HG02943 (cell line): Measurements from ENCODE around the gene FNDC3B.
"Not testable (repeated sequence)": the region's sequence is repeated elsewhere in the genome, so short reads cannot be mapped to it uniquely, and the experiment has no call there.

ENCODE experiments used
- ATAC-seq: cut with Tn5 transposase; IDR thresholded peaks from one replicate; pipeline ENCODE4 v1.9.1; 2021; ENCODE audit warnings: mild to moderate bottlenecking, low read depth, moderate library complexity; ENCODE audit not compliant: unreplicated experiment

Gene FNDC3B

DNA sequence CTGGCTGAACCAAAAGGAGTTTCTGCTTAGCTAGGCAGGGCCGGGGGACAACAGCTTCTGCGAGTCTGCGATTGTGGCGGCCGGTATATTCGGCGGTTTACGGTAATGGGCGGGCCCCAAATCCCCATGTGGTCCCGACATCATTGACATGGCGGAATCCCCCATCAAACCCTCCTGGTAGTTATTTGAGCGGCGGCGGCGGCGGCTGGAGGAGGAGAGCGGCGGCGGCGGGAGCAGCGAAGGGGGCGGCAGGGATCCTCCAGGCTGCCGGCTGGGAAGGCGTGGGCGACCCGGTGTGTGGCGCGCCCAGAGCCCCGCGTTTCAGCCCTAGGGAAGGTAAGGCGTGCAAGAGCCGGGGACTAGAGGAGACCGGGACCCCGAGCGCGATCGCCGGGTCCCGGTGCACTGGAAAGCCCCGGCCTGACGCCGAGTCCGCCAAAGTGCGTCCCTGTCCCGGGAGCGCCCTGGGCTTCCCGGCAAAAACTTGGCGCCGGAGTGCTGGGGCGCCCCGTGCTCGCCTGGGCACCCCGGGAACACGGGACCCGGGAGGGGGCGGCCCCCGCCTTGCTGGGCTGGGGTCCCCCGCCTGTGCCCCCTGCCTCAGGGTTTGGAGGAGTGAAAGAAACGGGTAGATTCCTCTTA is at the start of gene FNDC3B:
TSS of gene FNDC3B (plus strand) at position 143 of the 642 bp plus-strand sequence. CDS start 72,902 bp downstream, outside the sequence.
- ATAC-seq: peak; percentile 76

DNA sequence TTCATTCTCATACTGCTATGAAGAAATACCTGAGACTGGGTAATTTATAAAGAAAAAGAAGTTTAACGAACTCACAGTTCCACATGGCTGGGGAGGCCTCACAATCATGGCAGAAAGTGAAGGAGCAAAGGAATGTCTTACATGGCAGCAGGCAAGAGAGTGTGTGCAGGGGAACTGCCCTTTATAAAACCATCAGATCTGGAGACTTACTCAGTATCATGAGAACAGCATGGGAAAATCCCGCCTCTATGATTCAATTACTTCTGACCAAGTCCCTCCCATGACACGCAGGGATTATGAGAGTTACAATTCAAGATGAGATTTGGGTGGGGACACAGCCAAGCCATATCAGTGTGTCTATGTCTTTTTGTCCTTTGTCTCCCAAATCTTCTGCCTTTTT is 49.1 kb upstream of the FNDC3B start:
- not testable (repeated sequence) for ATAC-seq

- no peak for ATAC-seq
These were observed 48.2 kb upstream of the FNDC3B start for GRCh38 chr3:171991166-171991565.

DNA sequence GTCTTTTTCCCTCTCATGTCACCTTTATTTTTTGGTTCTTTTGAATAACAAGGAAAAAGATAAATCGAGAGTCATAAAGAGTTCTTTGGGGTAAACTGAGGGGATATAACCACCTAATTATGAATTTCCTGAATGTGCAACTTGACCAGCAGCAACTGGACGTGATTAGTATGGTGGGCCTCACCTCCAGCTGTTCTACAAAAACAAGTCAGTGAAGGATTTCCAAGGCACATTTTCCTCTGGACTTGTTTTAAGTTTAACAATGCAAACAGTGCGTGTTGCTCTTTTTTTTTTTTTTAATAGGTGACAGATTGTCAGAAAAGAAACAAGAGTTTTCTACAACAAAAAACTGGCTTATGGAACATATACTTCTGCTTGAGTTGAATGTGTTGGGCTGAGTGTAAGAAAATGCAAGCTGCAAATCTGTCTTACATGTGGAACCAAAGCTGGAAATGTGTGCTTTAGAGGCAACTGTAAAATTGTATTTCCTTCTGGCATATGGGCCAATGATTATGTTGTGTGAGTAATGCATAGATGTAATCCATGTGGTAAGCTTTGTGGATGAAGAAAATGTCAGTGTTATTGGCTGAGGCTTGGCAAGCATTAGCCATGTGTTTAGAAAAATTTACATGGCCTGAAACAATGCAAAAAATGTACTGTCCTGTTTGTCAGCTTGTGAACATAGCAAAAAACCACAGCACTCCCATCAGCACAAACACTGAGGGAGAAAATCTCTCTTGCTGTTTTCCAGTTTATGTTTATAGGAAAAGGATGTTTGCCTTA is 44.5 kb upstream of the FNDC3B start:
- ATAC-seq: no peak

GRCh38 chr3:171995486-171995885 is 43.9 kb upstream of the FNDC3B start:
- ATAC-seq: no peak

DNA sequence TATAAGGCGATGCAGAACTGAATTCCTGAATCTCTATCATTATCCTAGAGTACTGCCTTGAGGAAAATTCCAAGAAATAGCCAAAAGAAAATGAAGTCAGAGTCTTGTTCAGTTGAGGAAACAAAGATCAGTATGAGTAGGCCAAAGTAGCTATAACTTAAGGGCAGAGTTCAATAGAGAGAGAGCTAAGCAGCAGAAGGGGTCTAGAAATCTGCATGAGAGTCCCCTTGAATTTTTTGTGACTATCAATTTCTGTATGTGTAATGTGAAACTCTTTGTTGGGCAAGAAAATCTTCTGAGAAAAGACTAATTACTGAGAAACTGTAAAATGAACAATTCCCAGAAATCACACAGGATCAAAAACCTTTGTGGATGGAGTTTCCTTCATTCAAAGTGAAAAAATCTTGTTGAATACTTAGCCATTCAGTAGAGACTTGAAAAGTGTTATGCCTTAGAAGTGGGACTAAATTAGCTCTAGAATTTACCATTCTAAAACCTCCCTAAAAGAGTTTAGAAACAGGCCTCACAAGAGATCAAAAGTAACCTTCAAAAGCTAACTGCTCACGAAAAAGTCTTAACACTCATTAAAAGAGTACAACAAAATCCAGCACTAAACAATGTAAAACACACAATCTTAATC is 43.1 kb upstream of the FNDC3B start:
- no peak for ATAC-seq

- not testable (repeated sequence) for ATAC-seq
These were observed 40.6 kb upstream of the FNDC3B start for GRCh38 chr3:171998731-171999130.

GRCh38 chr3:172001616-172002015 is 37.8 kb upstream of the FNDC3B start:
- not testable (repeated sequence) for ATAC-seq

DNA sequence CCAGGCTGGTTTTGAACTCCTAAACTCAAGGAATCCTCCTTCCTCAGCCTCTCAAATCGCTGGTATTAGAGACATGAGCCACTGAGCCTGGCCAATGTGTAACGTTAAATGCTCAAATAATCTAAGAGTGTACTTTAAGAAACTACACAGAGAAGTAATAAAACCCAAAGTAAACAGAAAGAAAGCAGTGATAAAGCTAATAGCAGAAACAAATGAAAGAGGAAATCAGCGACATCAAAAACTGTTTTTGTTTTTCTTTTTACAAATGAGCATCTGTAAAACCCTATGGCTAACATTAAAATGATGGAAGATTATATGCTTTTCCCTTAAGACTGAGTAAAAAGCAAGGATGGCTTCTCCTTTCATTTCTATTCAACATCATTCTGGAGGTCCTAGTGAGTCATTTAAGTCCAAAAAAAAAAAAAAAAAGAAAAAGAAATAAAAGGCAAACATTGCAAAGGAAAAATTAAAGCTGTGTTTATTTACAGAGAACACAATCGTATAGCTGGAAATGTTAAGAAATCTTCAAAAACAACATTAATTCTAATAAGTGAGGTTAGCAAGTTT is 36.8 kb upstream of the FNDC3B start:
- ATAC-seq: no peak

DNA sequence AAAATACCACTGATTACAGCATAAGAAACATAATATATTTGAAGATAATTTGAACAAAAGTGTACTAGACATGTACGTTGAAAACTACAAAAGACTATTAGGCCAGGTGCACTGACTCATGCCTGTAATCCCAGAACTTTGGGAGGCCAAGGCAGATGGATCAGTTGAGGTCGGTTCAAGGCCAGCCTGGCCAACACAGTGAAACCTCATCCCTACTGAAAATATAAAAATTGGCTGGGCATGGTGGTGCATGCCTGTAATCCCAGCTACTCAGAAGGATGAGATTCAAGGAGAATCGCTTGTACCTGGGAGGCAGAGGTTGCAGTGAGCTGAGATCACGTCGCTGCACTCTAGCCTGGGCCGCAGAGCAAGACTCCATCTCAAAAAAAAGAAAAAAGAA is 36.2 kb upstream of the FNDC3B start:
- ATAC-seq: no peak

GRCh38 chr3:172007065-172007370 is 32.4 kb upstream of the FNDC3B start:
- ATAC-seq: no peak

GRCh38 chr3:172009803-172010202 is 29.6 kb upstream of the FNDC3B start:
- no peak for ATAC-seq

- no peak for ATAC-seq
These were observed 26.6 kb upstream of the FNDC3B start for GRCh38 chr3:172012775-172013174.

DNA sequence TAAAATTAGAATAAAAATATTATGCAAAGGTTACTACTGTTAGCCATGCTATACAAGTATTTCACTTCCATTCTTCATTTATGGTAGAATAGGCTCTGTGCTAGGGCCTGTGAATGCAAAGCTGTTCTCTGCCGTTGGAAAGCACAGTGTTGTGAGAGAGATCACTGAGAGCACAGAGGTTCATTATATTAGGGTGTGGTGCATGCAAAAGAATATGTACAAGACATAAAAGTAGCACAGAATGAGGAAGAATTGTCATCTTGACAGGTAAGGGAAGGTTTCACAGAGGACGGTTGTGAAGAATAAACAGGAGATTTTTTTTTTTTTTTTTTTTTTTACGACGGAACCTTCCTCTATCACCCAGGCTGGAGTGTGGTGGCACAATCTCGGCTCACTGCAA is 25.2 kb upstream of the FNDC3B start:
- no peak for ATAC-seq

DNA sequence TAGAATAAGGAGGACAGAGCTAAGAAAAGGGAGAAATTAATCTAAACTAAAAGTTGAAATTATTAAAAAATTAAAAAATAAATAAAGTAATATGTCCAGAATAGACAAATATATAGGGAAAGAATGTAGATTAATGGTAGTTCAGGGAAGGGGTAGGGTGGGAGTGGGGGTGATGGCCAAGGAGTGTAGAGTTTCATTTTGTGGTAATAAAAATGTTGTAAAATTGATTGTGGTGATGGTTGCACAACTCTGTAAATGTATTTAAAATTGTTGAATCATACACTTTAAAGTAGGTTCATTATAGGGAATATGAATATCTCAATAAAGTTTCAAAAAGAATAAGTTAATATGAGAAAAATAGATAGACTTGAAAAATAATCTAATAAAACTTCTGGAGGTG is 21.0 kb upstream of the FNDC3B start:
- no peak for ATAC-seq

GRCh38 chr3:172020763-172021162 is 18.6 kb upstream of the FNDC3B start:
- no peak for ATAC-seq

- no peak for ATAC-seq
These were observed 18.2 kb upstream of the FNDC3B start for GRCh38 chr3:172021164-172021563.

- ATAC-seq: no peak
These were observed 17.5 kb upstream of the FNDC3B start for GRCh38 chr3:172021859-172022258.

- ATAC-seq: no peak
These were observed 15.5 kb upstream of the FNDC3B start for GRCh38 chr3:172023915-172024314.

GRCh38 chr3:172024679-172025078 is 14.7 kb upstream of the FNDC3B start:
- ATAC-seq: no peak

DNA sequence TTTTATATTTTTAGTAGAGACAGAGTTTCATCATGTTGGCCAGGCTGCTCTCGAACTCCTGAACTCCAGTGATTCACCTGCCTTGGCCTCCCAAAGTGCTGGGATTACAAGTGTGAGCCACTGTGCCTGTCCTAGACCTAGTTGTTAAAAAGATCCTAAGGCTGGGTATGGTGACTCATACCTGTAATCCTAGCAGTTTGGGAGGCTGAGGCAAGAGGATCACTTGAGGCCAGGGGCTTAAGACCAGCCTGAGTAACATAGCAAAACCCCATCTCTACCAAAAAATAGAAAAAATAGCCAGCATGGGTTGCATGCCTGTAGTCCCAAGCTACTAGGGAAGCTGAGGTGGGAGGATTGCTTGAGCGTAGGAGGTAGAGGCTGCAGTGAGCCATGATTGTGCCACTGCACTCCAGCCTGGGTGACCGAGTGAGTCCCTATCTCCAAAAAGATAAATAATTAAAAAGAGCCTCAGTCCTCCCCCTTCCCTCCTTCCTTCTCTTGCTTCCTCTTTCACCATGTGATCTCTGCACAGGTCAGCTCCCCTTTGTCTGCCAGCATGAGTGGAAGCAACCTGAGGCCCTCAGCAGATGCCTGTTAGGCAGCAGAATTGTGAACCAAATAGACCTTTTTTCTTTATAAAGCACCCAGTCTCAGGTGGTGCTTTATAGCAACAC is 9.8 kb upstream of the FNDC3B start:
- no peak for ATAC-seq
